ENCODE results near the gene CEP192. TPM values are rescaled to one million over a fixed set of nuclear protein-coding genes. Genes with fewer than 3 reads are reported as not detected.
"Not testable (repeated sequence)": the region's sequence is repeated elsewhere in the genome, so short reads cannot be mapped to it uniquely, and the experiment has no call there.

CEP192 gene
- total and polyA plus RNA-seq, 2 of the 13 experiments (the other 11 are each of a cell fraction or from before 2014, with no cell fraction given), result 15.3 to 24.7 TPM

DNA sequence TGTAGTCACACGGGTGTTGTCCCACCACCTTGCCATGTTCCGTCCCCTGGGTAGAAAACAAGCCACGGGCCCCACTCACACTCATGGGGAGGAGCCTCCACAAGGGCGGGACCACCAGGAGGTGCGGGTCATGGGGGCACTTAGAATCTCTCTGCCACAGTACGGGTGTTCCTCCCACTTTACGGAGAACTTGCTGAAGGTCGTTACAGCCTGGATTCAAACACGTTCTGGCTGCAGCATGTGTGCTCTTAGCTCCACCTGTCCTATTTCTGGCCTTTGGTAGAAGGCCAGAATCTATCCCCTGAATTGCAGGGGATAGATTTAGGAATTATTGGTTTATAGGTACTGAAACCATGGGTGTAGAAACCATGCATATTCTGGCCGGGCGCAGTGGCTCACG lies 14.9 kb upstream of the CEP192 start (continued):
- TF ChIP-seq, protein P1, sequence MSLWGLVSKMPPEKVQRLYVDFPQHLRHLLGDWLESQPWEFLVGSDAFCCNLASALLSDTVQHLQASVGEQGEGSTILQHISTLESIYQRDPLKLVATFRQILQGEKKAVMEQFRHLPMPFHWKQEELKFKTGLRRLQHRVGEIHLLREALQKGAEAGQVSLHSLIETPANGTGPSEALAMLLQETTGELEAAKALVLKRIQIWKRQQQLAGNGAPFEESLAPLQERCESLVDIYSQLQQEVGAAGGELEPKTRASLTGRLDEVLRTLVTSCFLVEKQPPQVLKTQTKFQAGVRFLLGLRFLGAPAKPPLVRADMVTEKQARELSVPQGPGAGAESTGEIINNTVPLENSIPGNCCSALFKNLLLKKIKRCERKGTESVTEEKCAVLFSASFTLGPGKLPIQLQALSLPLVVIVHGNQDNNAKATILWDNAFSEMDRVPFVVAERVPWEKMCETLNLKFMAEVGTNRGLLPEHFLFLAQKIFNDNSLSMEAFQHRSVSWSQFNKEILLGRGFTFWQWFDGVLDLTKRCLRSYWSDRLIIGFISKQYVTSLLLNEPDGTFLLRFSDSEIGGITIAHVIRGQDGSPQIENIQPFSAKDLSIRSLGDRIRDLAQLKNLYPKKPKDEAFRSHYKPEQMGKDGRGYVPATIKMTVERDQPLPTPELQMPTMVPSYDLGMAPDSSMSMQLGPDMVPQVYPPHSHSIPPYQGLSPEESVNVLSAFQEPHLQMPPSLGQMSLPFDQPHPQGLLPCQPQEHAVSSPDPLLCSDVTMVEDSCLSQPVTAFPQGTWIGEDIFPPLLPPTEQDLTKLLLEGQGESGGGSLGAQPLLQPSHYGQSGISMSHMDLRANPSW (CRISPR knock-in tag; IDR thresholded peaks at IDR 0.05; ENCODE audit: borderline replicate concordance), result no peak
- TF ChIP-seq, protein P2, sequence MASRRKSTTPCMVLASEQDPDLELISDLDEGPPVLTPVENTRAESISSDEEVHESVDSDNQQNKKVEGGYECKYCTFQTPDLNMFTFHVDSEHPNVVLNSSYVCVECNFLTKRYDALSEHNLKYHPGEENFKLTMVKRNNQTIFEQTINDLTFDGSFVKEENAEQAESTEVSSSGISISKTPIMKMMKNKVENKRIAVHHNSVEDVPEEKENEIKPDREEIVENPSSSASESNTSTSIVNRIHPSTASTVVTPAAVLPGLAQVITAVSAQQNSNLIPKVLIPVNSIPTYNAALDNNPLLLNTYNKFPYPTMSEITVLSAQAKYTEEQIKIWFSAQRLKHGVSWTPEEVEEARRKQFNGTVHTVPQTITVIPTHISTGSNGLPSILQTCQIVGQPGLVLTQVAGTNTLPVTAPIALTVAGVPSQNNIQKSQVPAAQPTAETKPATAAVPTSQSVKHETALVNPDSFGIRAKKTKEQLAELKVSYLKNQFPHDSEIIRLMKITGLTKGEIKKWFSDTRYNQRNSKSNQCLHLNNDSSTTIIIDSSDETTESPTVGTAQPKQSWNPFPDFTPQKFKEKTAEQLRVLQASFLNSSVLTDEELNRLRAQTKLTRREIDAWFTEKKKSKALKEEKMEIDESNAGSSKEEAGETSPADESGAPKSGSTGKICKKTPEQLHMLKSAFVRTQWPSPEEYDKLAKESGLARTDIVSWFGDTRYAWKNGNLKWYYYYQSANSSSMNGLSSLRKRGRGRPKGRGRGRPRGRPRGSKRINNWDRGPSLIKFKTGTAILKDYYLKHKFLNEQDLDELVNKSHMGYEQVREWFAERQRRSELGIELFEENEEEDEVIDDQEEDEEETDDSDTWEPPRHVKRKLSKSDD (CRISPR knock-in tag; IDR thresholded peaks at IDR 0.05; ENCODE audit: low read depth), result no peak
- no peak for TF ChIP-seq MAF1 (CRISPR knock-in tag; IDR thresholded peaks at IDR 0.05; ENCODE audit: borderline replicate concordance)
- no peak for TF ChIP-seq EP300 (IDR thresholded peaks at IDR 0.05; ENCODE audit: low read depth in 2 of 2, low read length in 2 of 2)
- TF ChIP-seq EP300 (CRISPR knock-in tag; IDR thresholded peaks at IDR 0.05; ENCODE audit: borderline replicate concordance), result no peak
- no peak for TF ChIP-seq TCF7L2 (IDR thresholded peaks at IDR 0.05; ENCODE audit: low read depth, low read length)

DNA sequence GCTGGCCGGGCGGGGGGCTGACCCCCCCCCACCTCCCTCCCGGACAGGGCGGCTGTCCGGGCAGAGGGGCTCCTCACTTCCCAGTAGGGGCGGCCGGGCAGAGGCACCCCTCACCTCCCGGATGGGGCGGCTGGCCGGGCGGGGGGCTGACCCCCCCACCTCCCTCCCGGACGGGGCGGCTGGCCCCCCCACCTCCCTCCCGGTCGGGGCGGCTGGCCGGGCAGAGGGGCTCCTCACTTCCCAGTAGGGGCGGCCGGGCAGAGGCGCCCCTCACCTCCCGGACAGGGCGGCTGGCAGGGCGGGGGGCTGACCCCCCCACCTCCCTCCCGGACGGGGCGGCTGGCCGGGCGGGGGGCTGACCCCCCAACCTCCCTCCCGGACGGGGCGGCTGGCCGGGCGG lies 11.1 kb upstream of the CEP192 start:
- H3K9ac ChIP-seq (ENCODE audit: insufficient read depth, low read depth, low read length); H4K20me1 ChIP-seq (ENCODE audit: insufficient read depth, low read length); H3K4me2 ChIP-seq (ENCODE audit: low read depth, low read length); CTCF ChIA-PET (ENCODE audit: low intra/inter-chr PET ratio, low total read pairs); H3K27me3 ChIP-seq (ENCODE audit: control insufficient read depth in 1 of 2, insufficient read depth in 2 of 2, low read length in 2 of 2); BruUV-seq (replicated peaks); FAIRE-seq; ATAC-seq; H3K27ac ChIP-seq (ENCODE audit: extremely low read length, insufficient read depth, low read length); H3K79me2 ChIP-seq (ENCODE audit: insufficient read depth, low read length); H3K9me3 ChIP-seq (ENCODE audit: low read length); POLR2A ChIA-PET; DNase-seq (ENCODE audit: low spot score); intact Hi-C loops (cut with micrococcal nuclease; ENCODE audit: unreplicated experiment); in situ Hi-C loops (cut with HindIII; ENCODE audit: extremely low pct_ligation_motif_present, low pct_unique_long_range_greater_than_20kb); H2AFZ ChIP-seq (ENCODE audit: low read length); H3K4me3 ChIP-seq (replicated peaks in 1 of 3; ENCODE audit: insufficient read depth in 1 of 3, low read depth in 2 of 3, low read length in 3 of 3): not testable (repeated sequence)
- Histone ChIP-seq H3K36me3 (replicated peaks in 1 of 2; ENCODE audit: control insufficient read depth in 1 of 2, insufficient read depth in 2 of 2, low read length in 2 of 2) (peaks cover 10 to 47% of the 10 kb centered on the region in 2 experiments), H3K4me1 (ENCODE audit: insufficient read depth, low read length) (peaks cover 37% of the 10 kb centered on the region)
- no CpG with 5 or more reads among the region's 34 CpGs for WGBS (ENCODE audit: low lambda C conversion rate)

All from HepG2 (cell line).